Cardiac septum (tissue), 1 donor: Measurements from ENCODE around the gene ARHGAP45. TPM values are rescaled to one million over a fixed set of nuclear protein-coding genes. Genes with fewer than 3 reads are reported as not detected.
A peak's percentile ranks its signal among the peaks of the same experiment; 100 is the strongest.

Experiments used
- DNase-seq: peaks from one replicate; pipeline ENCODE4 v3.0.0-alpha.2; 2020; ENCODE audit warnings: low spot score
- intact Hi-C: fragments of 100-400 bp; cut with DNase I; formaldehyde crosslinking; loops from one replicate; pipeline ENCODE4 v1.14.0; 2022
- total RNA-seq: library from RNA; stranded (reverse); fragmentation: NEBNext Ultra II Directional; extraction: Animal tissue kit (Norgen Biotek cat#: 25700); gene quantifications from one replicate; pipeline ENCODE4 v1.2.1, GENCODE V29; 2021
- donor health status: DM: no; HTN: no; CAD: no.

ARHGAP45 gene
- total RNA-seq, 1 donor from 2014 or later, result 3.7 TPM

DNA sequence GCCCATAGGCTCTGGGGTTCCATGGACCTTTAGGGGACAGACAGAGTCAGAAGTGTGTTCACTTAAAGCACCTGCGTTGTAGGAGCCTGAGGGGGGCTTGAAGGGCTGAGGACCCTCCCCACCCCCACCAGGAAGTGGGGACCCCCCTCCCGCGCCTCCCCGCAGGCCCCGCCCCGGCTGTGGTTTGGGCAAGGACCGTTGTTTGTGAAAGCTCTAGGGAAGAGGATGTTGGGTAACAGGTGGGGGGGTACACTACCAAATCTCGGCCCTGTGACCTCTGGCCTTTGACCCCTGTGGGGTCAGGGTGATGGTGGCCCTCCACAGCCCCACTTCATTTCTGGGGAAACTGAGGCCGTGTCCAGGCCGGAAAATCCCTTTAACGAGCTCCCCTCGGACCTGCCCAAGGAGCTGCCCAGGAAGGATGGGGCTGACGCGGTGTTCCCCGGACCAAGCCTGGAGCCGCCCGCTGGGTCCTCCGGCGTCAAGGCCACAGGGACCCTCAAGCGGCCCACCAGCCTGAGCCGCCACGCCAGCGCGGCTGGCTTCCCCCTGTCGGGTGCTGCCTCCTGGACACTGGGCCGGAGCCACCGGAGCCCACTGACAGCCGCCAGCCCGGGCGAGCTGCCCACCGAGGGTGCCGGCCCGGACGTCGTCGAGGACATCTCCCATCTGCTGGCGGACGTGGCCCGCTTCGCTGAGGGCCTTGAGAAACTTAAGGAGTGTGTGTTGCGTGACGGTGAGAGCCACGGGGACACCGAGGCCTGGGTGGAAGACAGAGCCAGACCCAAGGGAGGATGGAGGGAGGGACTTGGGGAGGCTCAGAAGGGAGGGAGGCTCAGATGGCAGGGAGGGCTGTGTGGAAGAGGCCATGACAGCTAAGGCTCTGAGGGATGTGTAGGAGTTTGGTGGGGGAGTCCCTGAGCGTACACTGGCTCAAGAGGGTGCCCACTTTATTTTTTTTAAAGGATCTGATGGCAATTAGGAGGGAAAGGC is 1.3 kb downstream of the ARHGAP45 start:
- peak; percentile 87 for DNase-seq
- intact Hi-C loops, result no loop called here

DNA sequence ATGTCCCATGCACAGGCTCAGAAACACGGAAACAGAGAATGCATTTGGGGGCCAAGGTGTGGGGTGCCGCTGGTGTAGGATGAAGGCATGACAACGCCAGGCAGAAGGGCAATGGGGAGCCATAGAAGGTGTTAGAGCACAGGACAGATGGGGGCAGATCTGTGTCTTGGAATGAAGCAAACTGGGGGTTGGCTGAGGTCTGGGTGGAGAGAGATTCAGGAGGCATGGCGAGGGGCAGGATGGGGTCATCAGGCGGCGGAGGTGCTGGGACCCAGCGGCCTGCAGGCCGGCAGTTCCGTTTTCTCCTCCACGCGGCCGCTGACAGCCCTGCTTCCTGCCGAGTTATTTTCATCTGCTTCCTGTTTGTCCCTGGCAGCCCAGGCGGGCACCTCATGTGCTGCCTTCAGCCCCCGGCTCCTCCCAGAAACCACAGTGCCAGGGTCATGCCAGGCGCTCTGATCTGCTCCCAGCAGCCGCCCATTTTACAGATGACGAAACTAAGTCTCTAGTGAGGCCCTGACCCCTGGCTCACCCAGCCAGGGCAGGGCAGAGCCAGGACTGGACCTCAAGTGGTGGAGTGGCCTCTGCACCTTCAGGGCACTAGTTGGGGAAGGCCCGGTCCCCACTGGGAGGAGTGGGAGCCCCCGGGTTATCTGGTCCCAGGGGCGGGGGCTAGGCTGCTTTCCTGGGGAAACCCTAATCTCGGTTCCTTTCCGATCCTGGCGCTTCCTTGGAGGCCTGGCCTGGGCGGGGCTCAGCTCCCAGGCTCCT is 2.2 kb downstream of the ARHGAP45 start:
- peak; percentile 93 for DNase-seq
- intact Hi-C loops, result no loop called here

DNA sequence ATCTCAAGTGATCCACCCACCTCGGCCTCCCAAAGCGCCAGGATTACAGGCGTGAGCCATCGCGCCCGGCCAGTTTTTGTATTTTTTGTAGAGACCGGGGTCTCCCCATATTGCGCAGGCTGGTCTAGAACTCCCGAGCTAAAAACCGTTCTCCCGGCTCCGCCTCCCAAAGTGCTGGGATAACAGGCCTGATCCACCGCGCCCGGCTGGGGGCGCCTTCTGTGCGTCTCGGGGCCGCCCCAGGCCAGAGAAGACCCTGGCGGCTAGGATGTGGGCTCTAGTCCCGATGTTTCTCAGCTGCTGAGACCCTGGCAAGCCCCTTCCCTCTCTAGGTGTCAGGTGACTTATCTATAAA is 3.6 kb downstream of the ARHGAP45 start:
- intact Hi-C loops, result no loop called here
- no peak for DNase-seq

DNA sequence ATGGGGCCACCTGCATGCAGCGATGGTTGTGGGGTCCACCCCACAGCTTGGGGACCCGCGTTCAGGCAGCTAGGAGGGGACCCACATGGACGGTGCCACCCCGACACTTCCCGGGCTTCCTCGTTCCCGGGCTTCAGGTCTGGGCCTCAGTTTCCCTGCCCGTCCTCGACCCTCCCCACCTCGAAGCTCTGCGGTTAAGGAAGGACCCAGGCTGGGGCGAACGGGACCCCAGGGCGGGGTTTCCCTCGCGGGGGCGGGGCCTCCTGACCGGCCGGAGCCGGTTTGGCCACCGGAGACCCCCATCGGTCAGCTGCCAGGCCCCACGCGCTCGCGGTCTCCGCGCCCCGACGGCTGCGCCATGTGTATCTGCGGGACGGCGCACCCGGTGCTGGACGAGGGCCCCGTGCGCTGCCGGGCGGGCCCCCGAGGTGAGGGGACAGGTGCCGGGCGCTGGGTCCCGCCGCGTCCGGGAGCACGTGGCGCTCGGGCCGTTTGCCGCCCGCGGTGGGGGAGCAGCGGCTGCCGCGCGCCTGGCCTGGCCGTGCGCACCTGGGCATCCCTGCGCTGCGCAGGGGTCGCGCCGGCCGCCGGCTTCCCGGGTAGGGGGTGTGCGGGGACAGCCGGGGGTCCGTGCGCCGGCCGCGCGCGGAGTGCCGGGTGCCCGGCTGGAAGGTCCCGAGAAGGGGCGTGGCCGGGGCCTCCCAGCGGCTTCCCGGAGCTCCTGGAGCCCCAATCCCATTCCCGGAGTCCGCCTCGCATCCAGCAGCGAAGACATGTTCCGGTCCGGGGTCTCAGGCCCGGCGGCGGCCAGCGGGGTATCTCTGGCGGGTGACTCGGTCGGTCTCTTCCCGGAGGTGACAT is 4.2 kb downstream of the ARHGAP45 start:
- intact Hi-C loops, result no loop called here
- DNase-seq, result no peak

DNA sequence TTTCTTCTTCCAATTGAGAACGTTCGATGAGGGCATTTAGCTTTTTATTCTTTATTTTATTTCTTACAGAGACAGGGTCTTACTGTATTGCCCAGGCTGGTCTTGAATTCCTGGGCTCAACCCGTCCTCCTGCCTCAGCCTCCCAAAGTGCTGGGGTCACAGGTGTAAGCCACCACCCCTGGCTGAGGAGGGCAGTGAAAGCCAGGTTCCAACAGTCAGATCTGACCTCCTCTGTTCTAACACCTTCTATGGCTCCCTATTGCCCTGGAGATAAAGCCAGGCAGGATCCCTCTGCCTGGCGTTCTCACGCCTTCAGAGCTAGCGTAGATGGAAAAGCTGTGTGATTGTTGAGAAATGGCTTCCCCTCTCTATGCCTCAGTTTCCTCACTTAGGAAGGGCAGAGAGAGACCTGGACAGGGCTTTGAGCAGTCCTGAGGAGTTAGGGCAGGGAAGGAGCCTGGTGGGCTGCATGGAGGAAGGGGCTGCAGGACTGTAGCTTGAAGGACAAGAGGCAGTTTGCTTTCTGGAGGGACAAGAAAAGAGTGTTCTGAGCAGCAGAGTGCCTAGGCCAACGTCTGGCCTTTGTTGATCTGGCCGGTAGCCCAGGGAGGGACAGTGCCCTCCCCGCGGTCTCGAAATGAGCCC is 5.5 kb downstream of the ARHGAP45 start:
- intact Hi-C loops, result no loop called here
- no peak for DNase-seq

DNA sequence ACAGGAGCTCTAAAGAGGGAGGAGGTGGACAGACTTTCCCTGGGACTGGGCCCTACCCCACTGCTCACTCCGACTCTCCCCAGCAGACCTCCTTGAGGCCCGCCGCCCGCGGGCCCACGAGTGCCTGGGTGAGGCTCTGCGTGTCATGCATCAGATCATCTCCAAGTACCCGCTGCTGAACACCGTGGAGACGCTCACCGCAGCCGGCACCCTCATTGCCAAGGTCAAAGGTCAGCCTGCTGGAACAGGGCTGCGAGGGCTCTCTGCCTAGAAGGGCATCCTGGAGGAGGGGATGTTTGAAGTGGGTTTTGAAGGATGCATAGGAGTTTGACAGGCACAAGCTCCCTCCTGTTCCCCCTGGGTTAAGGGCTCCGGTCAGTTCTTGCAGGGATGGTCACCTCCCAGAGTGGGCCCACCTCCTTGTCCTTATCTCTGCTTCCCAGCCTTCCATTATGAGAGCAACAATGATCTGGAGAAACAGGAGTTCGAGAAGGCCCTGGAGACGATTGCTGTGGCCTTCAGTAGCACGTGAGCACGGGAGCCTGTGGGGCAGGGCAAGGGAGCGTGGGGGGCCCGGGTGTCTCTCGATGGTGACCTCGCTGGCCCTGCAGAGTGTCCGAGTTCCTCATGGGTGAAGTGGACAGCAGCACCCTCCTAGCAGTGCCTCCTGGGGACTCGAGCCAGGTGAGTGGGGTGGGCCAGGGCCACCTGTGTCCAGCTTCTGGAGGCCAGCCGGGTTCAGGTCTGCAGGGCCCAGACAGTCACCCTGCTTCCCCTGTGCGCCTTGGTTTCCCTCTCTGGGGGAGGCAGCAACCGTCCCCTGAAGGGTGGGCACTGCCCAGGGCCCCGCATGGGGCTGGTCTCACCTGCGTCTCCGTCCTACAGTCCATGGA is 6.3 kb downstream of the ARHGAP45 start:
- intact Hi-C loops, result no loop called here
- no peak for DNase-seq

DNA sequence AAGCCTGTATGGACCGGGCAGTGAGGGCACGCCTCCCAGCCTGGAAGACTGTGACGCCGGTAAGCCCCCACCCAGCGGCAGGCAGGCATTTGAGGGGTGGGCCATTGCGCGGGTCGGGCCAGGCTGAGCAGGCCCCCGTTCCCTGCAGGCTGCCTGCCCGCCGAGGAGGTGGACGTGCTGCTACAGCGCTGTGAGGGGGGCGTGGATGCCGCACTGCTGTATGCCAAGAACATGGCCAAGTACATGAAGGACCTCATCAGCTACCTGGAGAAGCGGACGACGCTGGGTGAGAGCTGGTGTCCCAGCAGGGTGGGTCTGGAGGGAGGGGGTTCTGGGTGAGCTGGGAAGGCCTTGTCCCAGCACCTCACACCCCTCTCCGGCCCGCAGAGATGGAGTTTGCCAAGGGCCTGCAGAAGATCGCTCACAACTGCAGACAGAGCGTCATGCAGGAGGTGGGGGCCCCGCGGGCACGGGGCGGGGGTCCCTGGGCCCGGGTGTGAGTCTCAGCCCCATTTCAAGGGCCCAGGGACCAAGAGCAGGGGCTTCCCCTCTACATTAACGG is 7.1 kb downstream of the ARHGAP45 start:
- intact Hi-C loops, result no loop called here
- DNase-seq, result no peak

DNA sequence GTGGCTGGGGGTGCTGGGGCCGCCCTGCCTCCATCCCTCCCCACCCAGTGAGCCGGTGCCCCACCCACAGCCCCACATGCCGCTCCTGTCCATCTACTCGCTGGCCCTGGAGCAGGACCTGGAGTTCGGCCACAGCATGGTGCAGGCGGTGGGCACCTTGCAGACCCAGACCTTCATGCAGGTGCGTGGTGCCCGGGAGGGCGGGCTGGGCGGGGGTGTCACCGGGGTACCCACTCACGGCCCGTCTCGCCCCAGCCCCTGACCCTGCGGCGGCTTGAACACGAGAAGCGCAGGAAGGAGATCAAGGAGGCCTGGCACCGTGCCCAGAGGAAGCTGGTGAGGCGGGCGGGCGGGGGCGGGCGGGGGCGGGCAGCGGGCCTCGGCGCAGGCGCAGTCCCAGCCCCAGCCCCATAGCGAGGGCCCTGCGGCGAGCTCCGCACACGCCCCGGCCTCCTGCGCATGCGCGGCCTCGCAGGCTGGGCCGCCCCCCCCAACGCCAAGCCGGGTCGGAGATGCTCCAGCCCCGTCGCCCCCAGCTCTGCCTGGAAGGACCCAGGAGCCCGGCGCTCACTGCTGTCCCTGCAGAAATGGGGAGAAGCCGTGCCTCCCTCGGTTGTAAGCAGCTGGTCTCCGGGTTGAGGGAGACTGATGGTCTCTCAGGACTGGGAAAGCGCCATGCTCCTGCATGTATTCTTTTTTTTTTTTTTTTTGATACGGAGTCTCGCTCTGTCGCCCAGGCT is 7.7 kb downstream of the ARHGAP45 start:
- DNase-seq, result peak; percentile 95
- intact Hi-C loops, result no loop called here

DNA sequence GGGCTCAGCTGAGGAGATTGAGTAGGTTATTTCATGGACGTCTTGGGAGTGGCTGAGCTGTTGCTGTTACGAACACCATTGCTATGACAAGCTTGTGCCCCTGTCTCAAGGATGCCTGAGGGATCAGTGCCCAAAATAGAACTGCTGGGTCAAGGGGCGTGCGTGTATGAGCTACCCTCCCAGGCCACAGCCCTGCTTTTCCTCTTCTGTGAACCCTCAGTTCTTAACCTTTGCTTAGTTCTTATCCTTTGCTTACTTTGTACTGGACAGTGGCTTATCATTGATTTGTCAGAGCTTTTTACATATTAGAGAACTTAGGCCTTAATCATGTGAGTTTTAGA is 9.0 kb downstream of the ARHGAP45 start:
- intact Hi-C loops, result no loop called here
- DNase-seq, result no peak

DNA sequence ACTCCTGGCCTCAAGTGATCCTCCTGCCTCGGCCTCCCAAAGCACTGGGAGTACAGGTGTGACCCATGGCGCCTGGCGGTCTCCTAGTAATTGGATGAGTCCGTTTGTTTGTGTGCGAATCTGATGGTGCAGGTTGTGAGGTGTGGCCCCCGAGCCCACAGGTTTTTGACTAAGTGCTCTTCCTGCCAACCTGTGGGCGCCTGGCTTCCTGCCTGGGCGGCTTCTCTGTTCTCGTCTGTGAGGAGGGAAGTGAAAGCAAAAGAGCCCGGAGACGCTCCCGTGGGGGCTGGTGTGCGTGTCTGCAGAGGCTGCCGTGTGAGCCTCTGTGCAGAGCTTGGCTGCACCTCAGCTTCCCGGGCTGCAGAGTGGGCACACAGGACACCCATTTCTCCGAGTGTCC is 10.0 kb downstream of the ARHGAP45 start:
- intact Hi-C loops, result no loop called here
- peak; percentile 91 for DNase-seq

DNA sequence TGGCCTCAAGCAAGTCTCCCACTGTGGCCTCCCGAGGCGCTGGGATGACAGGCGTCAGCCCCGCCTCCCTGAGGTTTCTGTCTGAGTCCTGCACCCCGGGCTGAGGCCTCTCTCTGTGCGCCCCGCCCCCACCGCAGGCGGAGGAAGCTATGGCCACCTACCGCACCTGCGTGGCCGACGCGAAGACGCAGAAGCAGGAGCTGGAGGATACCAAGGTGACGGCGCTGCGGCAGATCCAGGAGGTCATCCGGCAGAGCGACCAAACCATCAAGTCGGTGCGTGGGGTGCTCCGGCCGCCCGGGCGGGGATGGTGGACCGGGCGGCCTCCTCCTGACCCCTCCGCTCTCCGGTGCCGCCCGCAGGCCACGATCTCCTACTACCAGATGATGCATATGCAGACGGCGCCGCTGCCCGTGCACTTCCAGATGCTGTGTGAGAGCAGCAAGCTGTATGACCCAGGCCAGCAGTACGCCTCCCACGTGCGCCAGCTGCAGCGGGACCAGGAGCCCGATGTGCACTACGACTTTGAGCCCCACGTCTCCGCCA is 12.7 kb downstream of the ARHGAP45 start:
- intact Hi-C loops, result no loop called here
- no peak for DNase-seq

DNA sequence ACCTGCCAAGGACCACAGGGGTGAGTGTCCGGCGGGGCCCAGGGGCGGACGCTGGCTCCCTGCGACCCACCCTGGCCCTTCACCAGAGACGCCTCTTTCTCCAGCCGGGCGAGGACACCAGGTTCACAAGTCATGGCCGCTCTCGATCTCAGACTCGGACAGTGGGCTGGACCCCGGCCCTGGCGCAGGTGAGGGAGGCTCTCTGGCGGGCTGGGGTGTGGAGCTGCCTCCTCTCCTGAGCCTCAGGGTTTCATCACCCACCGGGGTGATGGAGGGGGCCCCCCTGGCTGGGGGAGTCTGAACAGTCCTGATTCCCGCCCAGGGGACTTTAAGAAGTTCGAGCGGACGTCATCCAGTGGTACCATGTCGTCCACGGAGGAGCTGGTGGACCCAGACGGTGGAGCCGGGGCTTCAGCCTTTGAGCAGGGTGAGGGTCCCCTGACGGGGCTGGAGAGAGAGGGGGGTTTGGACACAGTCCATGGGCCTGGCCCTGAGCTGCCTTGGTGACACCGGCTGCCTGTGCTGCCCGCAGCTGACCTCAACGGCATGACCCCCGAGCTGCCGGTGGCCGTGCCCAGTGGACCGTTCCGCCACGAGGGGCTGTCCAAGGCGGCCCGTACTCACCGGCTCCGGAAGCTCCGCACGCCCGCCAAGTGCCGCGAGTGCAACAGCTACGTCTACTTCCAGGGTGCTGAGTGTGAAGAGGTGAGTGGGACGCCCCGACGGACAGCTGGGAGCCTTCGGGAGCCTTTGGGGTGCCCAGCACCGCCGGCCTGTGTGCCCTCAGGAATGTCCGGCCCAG is 13.6 kb downstream of the ARHGAP45 start:
- intact Hi-C loops, result no loop called here
- DNase-seq, result no peak

DNA sequence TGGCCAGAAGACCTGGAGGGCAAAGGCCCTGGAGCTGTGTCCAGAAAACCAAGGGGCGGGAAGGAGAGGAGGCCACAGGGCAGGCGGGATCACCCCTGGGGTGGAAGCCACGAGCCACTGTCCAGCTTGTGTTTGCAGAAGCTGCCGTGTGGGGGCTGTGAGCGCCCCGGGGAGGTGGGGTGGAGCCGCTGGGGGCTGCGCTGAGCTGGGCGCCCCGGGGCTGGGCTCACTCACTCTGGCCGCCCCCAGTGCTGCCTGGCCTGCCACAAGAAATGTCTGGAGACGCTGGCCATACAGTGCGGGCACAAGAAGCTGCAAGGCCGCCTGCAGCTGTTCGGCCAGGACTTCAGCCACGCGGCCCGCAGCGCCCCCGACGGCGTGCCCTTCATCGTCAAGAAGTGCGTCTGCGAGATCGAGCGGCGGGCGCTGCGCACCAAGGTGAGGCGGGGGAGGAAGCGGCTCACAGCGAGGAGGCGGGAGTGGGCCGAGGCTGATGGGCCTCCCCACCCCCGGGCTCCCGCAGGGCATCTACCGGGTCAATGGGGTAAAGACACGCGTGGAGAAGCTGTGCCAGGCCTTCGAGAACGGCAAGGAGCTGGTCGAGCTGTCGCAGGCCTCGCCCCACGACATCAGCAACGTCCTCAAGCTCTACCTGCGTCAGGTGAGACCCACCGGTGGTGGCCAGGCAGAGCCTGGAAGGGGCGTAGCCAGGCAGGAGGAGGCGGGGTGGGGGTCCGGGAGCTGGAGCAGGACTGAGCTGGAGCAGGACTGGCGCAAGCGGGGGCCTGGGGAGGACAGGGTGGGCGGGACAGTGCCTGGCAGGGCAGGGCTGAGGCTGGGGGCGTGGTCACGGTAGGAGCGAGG is 14.6 kb downstream of the ARHGAP45 start:
- intact Hi-C loops, result no loop called here
- DNase-seq, result no peak

DNA sequence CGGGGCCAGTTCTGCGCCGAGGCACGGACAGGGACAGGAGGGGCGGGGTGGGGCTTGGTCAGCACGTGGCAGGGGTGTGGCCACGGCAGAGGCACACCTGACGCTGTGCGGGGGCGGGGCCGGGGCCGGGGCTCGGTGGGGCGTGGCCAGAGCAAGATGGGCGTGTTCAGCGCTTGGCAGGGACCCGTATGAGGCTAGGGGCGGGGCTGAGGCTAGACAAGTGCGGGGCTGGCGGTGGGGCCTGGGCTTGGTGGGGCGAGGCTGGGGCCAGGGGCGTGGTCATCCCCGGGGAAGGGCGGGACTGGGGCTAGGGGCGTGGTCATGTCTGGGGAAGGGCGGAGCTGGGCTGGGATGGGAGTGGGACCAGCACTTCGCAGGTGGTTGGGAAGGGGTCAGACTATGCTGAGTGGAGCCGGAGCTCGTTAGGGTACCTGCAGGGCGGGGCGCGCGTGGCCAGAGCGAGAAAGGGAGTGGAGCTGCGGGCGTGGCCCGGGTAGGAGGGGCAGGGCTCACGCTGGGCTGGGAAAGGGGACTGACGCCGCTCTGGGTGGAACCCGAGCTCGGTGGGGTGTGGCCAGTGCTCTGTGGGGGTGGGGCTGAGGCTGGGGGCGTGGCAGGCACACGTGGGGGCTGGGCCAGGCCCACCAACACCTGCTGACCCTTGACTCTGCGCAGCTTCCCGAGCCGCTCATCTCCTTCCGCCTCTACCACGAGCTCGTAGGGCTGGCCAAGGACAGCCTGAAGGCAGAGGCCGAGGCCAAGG is 15.4 kb downstream of the ARHGAP45 start:
- DNase-seq, result no peak
- intact Hi-C loops, result no loop called here
